Kidney (tissue), 14 donors: ENCODE measurements around the gene SLC66A3. TPM values are rescaled to one million over a fixed set of nuclear protein-coding genes. Genes with fewer than 3 reads are reported as not detected.

Experiments used
- DNase-seq, 5 donors: peaks; one replicate each; pipeline ENCODE4 v3.0.0-alpha.2; 2013 to 2020
- FAIRE-seq: peaks from 2 replicates; lab custom pipeline; 2012; peaks lifted over from hg19 to GRCh38; lab: Jason Lieb, UNC
- H3K27ac ChIP-seq, 2 donors: one replicate each; pipeline ENCODE4 v1.7.0; 2013; ENCODE audit warnings: low read depth in 2 of 2, low read length in 2 of 2, inconsistent platforms in 1 of 2
- H3K27me3 ChIP-seq: one replicate; pipeline ENCODE4 v1.7.1; 2013; ENCODE audit warnings: low read length, inconsistent platforms; ENCODE audit not compliant: control insufficient read depth, insufficient read depth
- H3K36me3 ChIP-seq, 3 donors: one replicate each; pipeline versions ENCODE4 v1.7.0 to v1.7.1; 2013; ENCODE audit warnings: low read length in 3 of 3, control low read depth in 1 of 3, inconsistent platforms in 1 of 3; ENCODE audit not compliant: insufficient read depth in 3 of 3, control insufficient read depth in 2 of 3
- H3K4me1 ChIP-seq, 3 donors: one replicate each; pipeline versions ENCODE4 v1.7.0 to v1.7.1; 2013; ENCODE audit warnings: low read length in 3 of 3, inconsistent platforms in 1 of 3, low read depth in 1 of 3; ENCODE audit not compliant: control insufficient read depth in 2 of 3, insufficient read depth in 2 of 3
- H3K4me3 ChIP-seq, 3 donors: one replicate each; pipeline versions ENCODE4 v1.7.0 to v1.8.1; 2013; ENCODE audit warnings: low read length in 3 of 3, control low read depth in 1 of 3, inconsistent platforms in 1 of 3
- H3K9ac ChIP-seq, 3 donors: one replicate each; pipeline versions ENCODE4 v1.7.0 to v1.7.1; 2013; ENCODE audit warnings: low read length in 3 of 3, control low read depth in 1 of 3, inconsistent platforms in 1 of 3
- H3K9me3 ChIP-seq, 3 donors: one replicate each; pipeline versions ENCODE4 v1.7.0 to v1.7.1; 2013; ENCODE audit warnings: low read length in 3 of 3, control low read depth in 1 of 3, inconsistent platforms in 1 of 3; ENCODE audit not compliant: control insufficient read depth in 2 of 3, insufficient read depth in 1 of 3
- CTCF ChIP-seq: IDR thresholded peaks from 3 replicates; pipeline ENCODE4 v1.5.1; 2012; ENCODE audit warnings: mild to moderate bottlenecking, moderate library complexity, borderline replicate concordance; ENCODE audit not compliant: insufficient read depth; ENCODE audit errors: extremely low read depth
- intact Hi-C: fragments of 100-400 bp; cut with DNase I; formaldehyde crosslinking; loops from one replicate; pipeline ENCODE4 v1.11.1; 2022
- polyA plus RNA-seq: library from polyadenylated mRNA; stranded (reverse); fragments of 350-450 nt; fragmentation: Illumina TruSeq; extraction: RNeasy Lipid Tissue Mini Kit (QIAGEN cat#74804); gene quantifications from one replicate; pipeline ENCODE4 v1.2.3, GENCODE V29; 2014; ENCODE audit warnings: low read depth, low replicate concordance; ENCODE audit not compliant: insufficient read depth
- total RNA-seq: library from RNA; stranded (reverse); fragmentation: NEBNext Ultra II Directional; extraction: Animal tissue kit (Norgen Biotek cat#: 25700); gene quantifications from one replicate; pipeline ENCODE4 v1.2.1, GENCODE V29; 2021
- donor health status: control.
- donor health status: control.
- donor health status: control.
- donor health status: control.
- donor health status: control.
- donor health status: DM: yes; HTN: yes; CAD: no.
- donor health status: Normal renal cell carcinoma (clear cell type).

SLC66A3 gene
- total and polyA plus RNA-seq, 2 donors from 2014 or later, result 28.4 to 33.0 TPM

GRCh38 chr2:11128243-11128951, 26.9 kb upstream of the SLC66A3 start:
- Histone ChIP-seq H3K27me3 (no peaks in the 10 kb centered on the region), H3K4me3 (no peak overlapping the region), H3K9ac (no peak overlapping the region), H3K4me1 (peaks cover 0 to 7% (median 4%) of the 10 kb centered on the region in 3 donors), H3K9me3 (no peaks in the 10 kb centered on the region), H3K27ac (no peak overlapping the region), H3K36me3 (no peaks in the 10 kb centered on the region)
- DNase-seq (no peak), FAIRE-seq (no peak)
- TF ChIP-seq CTCF, result no peak
- intact Hi-C loops, result no loop called here

- DNase-seq (peak; percentile 89 to 95 (median 93)), FAIRE-seq (no peak)
- Histone ChIP-seq H3K36me3 (no peaks in the 10 kb centered on the region), H3K27me3 (no peaks in the 10 kb centered on the region), H3K4me1 (peaks cover 0 to 12% (median 4%) of the 10 kb centered on the region in 3 donors), H3K9ac (peak overlapping the region; percentile 22 to 26 (median 22)), H3K27ac (peak overlapping the region in 1 of 2 donors; percentile 49), H3K4me3 (peak overlapping the region; percentile 35 to 51 (median 41)), H3K9me3 (no peaks in the 10 kb centered on the region)
- intact Hi-C loops, result no loop called here
- peak; percentile 7 for TF ChIP-seq CTCF
Measured at GRCh38 chr2:11129598-11130449, 25.4 kb upstream of the SLC66A3 start.

- H3K9ac ChIP-seq, result peak overlapping the region in 1 of 3 donors; percentile 19
- no peaks in the 10 kb centered on the region for H3K9me3 ChIP-seq
- no peak for FAIRE-seq
- H3K36me3 ChIP-seq, result no peaks in the 10 kb centered on the region
- peak in 1 of 5 donors; percentile 48 for DNase-seq
- no peak overlapping the region for H3K27ac ChIP-seq
- H3K4me1 ChIP-seq, result peaks cover 0 to 12% (median 4%) of the 10 kb centered on the region in 3 donors
- no peak overlapping the region for H3K4me3 ChIP-seq
- no peak for TF ChIP-seq CTCF
- no peaks in the 10 kb centered on the region for H3K27me3 ChIP-seq
- intact Hi-C loops, result no loop called here
Measured at GRCh38 chr2:11131166-11131920, 23.9 kb upstream of the SLC66A3 start.
